Activated naive CD4-positive, alpha-beta T cell treated with anti-CD3 and anti-CD28 coated beads, Interleukin-2, amount 50 U/mL, for 16 hours (primary cell): ENCODE data around the gene CYP2W1.
A peak's percentile ranks its signal among the peaks of the same experiment; 100 is the strongest.

Experiments
- DNase-seq: peaks from one replicate; pipeline ENCODE4 v3.0.0-alpha.2; 2020

CYP2W1 gene

GRCh38 chr7:1018334-1018695, 35.3 kb downstream of the CYP2W1 start:
- DNase-seq, result no peak

GRCh38 chr7:1019255-1019785, 36.3 kb downstream of the CYP2W1 start:
- DNase-seq, result no peak

- no peak for DNase-seq
Observed at GRCh38 chr7:1019789-1020610, 37.0 kb downstream of the CYP2W1 start.

- no peak for DNase-seq
Observed at GRCh38 chr7:1020849-1021251, 37.9 kb downstream of the CYP2W1 start.

- DNase-seq, result no peak
Observed at GRCh38 chr7:1021366-1021765, 38.4 kb downstream of the CYP2W1 start.

GRCh38 chr7:1021931-1022330, 39.0 kb downstream of the CYP2W1 start:
- DNase-seq, result no peak

- no peak for DNase-seq
Observed at GRCh38 chr7:1022356-1022755, 39.4 kb downstream of the CYP2W1 start.

- no peak for DNase-seq
Observed at GRCh38 chr7:1022801-1023465, 40.0 kb downstream of the CYP2W1 start.

- DNase-seq, result no peak
Observed at GRCh38 chr7:1024331-1024841, 41.4 kb downstream of the CYP2W1 start.

- DNase-seq, result no peak
Observed at GRCh38 chr7:1024876-1025742, 42.1 kb downstream of the CYP2W1 start.

GRCh38 chr7:1025743-1026581, 43.0 kb downstream of the CYP2W1 start:
- DNase-seq, result no peak

- DNase-seq, result no peak
Observed at GRCh38 chr7:1026721-1027161, 43.8 kb downstream of the CYP2W1 start.

GRCh38 chr7:1027242-1028043, 44.5 kb downstream of the CYP2W1 start:
- DNase-seq, result no peak

- DNase-seq, result peak; percentile 86
Observed at GRCh38 chr7:1028044-1028770, 45.2 kb downstream of the CYP2W1 start.

GRCh38 chr7:1028775-1029636, 46.0 kb downstream of the CYP2W1 start:
- DNase-seq, result peak; percentile 53

- DNase-seq, result no peak
Observed at GRCh38 chr7:1029637-1030443, 46.9 kb downstream of the CYP2W1 start.

GRCh38 chr7:1030444-1031070, 47.6 kb downstream of the CYP2W1 start:
- DNase-seq, result no peak
